Transverse colon (tissue), 4 donors: ENCODE results near the gene ZNF695. TPM values are rescaled to one million over a fixed set of nuclear protein-coding genes. Genes with fewer than 3 reads are reported as not detected.
"Not testable (repeated sequence)": the region's sequence is repeated elsewhere in the genome, so short reads cannot be mapped to it uniquely, and the experiment has no call there.

Experiments
- DNase-seq: peaks from one replicate; pipeline ENCODE4 v3.0.0-alpha.2; 2019
- H3K27ac ChIP-seq, 4 donors: fragments of 200-600 bp; sonication (generic); 2 replicates each; pipeline ENCODE4 v1.5.1; 2016 to 2018; ENCODE audit warnings: inconsistent platforms in 4 of 4
- H3K27me3 ChIP-seq: fragments of 200-600 bp; sonication (generic); 2 replicates; pipeline ENCODE4 v1.5.1; 2017; ENCODE audit warnings: inconsistent platforms
- H3K36me3 ChIP-seq, 4 donors: fragments of 200-600 bp; sonication (generic); 2 replicates each; pipeline ENCODE4 v1.5.1; 2017 to 2019; ENCODE audit warnings: inconsistent platforms in 4 of 4
- H3K4me1 ChIP-seq, 4 donors: fragments of 200-600 bp; sonication (generic); 2 replicates each; pipeline ENCODE4 v1.5.1; 2017 to 2020; ENCODE audit warnings: inconsistent platforms in 4 of 4
- H3K4me3 ChIP-seq, 4 donors: fragments of 200-600 bp; sonication (generic); 1 replicate in 1 of 4; 2 replicates in 3 of 4; pipeline versions ENCODE4 v1.5.1 to v1.6.1; 2017 to 2019; ENCODE audit warnings: inconsistent platforms in 4 of 4
- H3K9me3 ChIP-seq, 2 donors: fragments of 200-600 bp; sonication (generic); 2 replicates each; pipeline ENCODE4 v1.5.1; 2017 to 2019; ENCODE audit warnings: inconsistent platforms in 2 of 2
- CTCF ChIP-seq, 5 experiments: fragments of 200-600 bp in 3 of 5; fragments of 450-650 bp in 2 of 5; sonication (generic) in 3 of 5; IDR thresholded peaks; 1 replicate in 2 of 5; 2 replicates in 3 of 5; pipeline ENCODE4 v1.5.1; 2016 to 2017; ENCODE audit warnings: antibody characterized with exemption in 5 of 5, inconsistent platforms in 3 of 5, mild to moderate bottlenecking in 2 of 5, moderate library complexity in 1 of 5
- EP300 ChIP-seq: sonication (generic); formaldehyde crosslinking; IDR thresholded peaks from one replicate; pipeline ENCODE4 v1.6.1; 2017; ENCODE audit warnings: antibody characterized with exemption, low read depth
- POLR2A ChIP-seq: fragments of 450-650 bp; IDR thresholded peaks from one replicate; pipeline ENCODE4 v1.6.1; 2016; ENCODE audit warnings: antibody characterized with exemption, mild to moderate bottlenecking, moderate library complexity
- POLR2AphosphoS5 ChIP-seq, 3 donors: sonication (generic); formaldehyde crosslinking; IDR thresholded peaks; one replicate each; pipeline ENCODE4 v1.6.1; 2016; ENCODE audit warnings: antibody characterized with exemption in 3 of 3
- WGBS, 2 donors: methylation state at CpG; one replicate each; pipeline ENCODE4 v1.1.5; 2018; ENCODE audit warnings: low coverage in 1 of 2; 5-methylcytosine and 5-hydroxymethylcytosine counted together
- in situ Hi-C, 4 donors: fragments of 200-750 bp; cut with MboI; loops; one replicate each; pipeline versions ENCODE4 v1.15.0 to v1.15.1; 2017; ENCODE audit warnings: low sequenced_read_pairs in 3 of 4, low pct_ligation_motif_present in 1 of 4, low pct_unique_long_range_greater_than_20kb in 1 of 4
- intact Hi-C: fragments of 100-400 bp; cut with DNase I; formaldehyde crosslinking; loops from one replicate; pipeline ENCODE4 v1.15.1; 2023; ENCODE audit warnings: low total_unique reads
- total RNA-seq, 4 donors: library from RNA; depleted of rRNA; stranded (reverse); fragments of >200 nt; gene quantifications; one replicate each; pipeline ENCODE4 v1.1.0, GENCODE V29; 2016

Gene ZNF695
- total RNA-seq, 4 donors from 2014 or later: 0.16 to 11.7 (median 0.27) TPM; not detected in 1

GRCh38 chr1:247047260-247047659 is 39.4 kb upstream of the ZNF695 start:
- Histone ChIP-seq H3K9me3 (peaks cover 44 to 56% of the 10 kb centered on the region in 2 donors), H3K36me3 (no peaks in the 10 kb centered on the region), H3K27ac (no peak overlapping the region), H3K4me1 (no peaks in the 10 kb centered on the region), H3K4me3 (no peak overlapping the region), H3K27me3 (no peaks in the 10 kb centered on the region)
- 84 to 93% methylated on average over 2 of the region's 2 CpGs for WGBS, 2 donors
- TF ChIP-seq POLR2A (no peak), POLR2AphosphoS5 (IDR thresholded peaks at IDR 0.05) (no peak), EP300 (no peak), CTCF (IDR thresholded peaks at IDR 0.05) (no peak)
- intact Hi-C loops: no loop called here
- in situ Hi-C loops: no loop called here
- DNase-seq: no peak

- H3K27ac ChIP-seq: no peak overlapping the region
- in situ Hi-C loops: no loop called here
- H3K4me3 ChIP-seq: no peak overlapping the region
- peaks cover 0 to 10% (median 5%) of the 10 kb centered on the region in 4 donors for H3K36me3 ChIP-seq
- H3K27me3 ChIP-seq: no peaks in the 10 kb centered on the region
- WGBS, 2 donors: 94 to 100% methylated on average over 1 to 5 of the region's 5 CpGs
- DNase-seq: no peak
- no peaks in the 10 kb centered on the region for H3K4me1 ChIP-seq
- TF ChIP-seq POLR2A (no peak), POLR2AphosphoS5 (IDR thresholded peaks at IDR 0.05) (no peak), CTCF (IDR thresholded peaks at IDR 0.05) (no peak), EP300 (no peak)
- intact Hi-C loops: no loop called here
- H3K9me3 ChIP-seq: peaks cover 56 to 59% of the 10 kb centered on the region in 2 donors
Observed at GRCh38 chr1:247043406-247043805, 35.5 kb upstream of the ZNF695 start.

DNA sequence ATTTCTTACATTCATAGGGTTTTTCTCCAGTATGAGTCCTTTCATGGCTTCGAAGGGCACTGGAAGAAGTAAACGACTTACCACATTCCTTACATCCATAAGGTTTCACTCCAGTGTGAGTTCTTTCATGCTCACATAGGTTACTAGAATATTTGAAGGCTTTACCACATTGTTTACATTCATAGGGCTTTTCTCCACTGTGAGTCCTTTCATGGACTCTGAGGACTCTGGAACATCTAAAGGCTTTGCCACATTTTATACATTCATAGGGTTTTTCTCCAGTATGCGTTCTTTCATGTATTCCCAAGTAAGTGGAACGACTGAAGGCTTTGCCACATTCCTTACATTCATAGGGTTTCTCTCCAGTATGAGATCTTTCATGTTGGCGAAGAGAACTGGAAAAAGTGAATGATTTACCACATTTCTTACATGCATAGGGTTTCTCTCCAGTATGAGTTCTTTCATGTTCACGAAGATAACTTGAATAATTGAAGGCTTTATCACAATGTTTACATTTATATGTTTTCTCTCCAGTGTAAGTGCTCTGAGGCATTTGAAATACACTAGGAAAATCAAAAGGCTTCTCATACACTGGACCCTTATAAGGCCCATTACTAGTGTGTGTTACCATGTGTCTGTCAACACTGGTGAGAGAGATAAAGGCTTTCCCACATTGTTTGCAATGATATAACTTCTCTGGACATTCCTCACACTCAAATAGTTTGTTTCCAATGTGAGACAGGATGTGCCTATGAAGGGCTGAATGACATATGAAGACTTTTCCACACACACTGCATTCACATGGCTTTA is 29.9 kb upstream of the ZNF695 start:
- Histone ChIP-seq H3K4me1 (no peaks in the 10 kb centered on the region), H3K27me3 (no peaks in the 10 kb centered on the region), H3K4me3 (no peak overlapping the region), H3K36me3 (peaks cover 0 to 39% (median 20%) of the 10 kb centered on the region in 4 donors), H3K27ac (no peak overlapping the region), H3K9me3 (peaks cover 57 to 69% of the 10 kb centered on the region in 2 donors)
- TF ChIP-seq POLR2A (no peak), EP300 (no peak), POLR2AphosphoS5 (IDR thresholded peaks at IDR 0.05) (no peak), CTCF (IDR thresholded peaks at IDR 0.05) (no peak)
- WGBS, 2 donors: 96 to 98% methylated on average over 6 of the region's 6 CpGs
- DNase-seq: no peak
- intact Hi-C loops: no loop called here
- in situ Hi-C loops: no loop called here

DNA sequence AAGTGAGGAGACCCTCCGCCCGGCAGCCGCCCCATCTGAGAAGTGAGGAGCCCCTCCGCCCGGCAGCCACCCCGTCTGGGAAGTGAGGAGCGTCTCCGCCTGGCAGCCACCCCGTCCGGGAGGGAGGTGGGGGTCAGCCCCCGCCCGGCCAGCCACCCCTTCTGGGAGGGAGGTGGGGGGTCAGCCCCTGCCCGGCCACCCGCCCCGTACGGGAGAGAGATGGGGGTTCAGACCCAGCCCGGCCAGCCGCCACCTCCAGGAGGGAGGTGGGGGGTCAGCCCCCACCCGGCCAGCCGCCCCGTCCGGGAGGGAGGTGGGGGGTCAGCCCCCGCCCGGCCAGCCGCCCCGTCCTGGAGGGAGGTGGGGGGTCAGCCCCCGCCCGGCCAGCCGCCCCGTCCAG is 24.4 kb upstream of the ZNF695 start:
- DNase-seq, in situ Hi-C loops, intact Hi-C loops, H3K27ac ChIP-seq, H3K4me1 ChIP-seq, H3K27me3 ChIP-seq, H3K4me3 ChIP-seq: not testable (repeated sequence)
- 100% methylated on average over 2 of the region's 30 CpGs; no CpG with 5 or more reads in 1 of the 2 donors for WGBS, 2 donors
- Histone ChIP-seq H3K9me3 (peaks cover 34 to 52% of the 10 kb centered on the region in 2 donors), H3K36me3 (peaks cover 0 to 18% (median 9%) of the 10 kb centered on the region in 4 donors)

DNA sequence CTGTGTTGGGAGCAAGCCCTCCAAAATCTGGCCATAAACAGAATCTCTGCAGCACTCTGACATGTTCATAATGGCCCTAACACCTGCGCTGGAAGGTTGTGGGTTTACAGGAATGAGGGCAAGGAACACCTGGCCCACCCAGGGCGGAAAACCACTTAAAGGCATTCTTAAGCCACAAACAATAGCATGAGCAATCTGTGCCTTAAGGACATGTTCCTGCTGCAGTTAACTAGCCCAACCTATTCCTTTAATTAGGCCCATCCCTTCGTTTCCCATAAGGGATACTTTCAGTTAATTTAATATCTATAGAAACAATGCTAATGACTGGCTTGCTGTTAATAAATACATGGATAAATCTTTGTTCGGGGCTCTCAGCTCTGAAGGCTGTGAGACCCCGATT is 16.8 kb upstream of the ZNF695 start:
- intact Hi-C loops, in situ Hi-C loops: not testable (repeated sequence)
- 71 to 74% methylated on average over 4 to 5 of the region's 5 CpGs for WGBS, 2 donors

More for the DNA sequence above, 16.8 kb upstream of the ZNF695 start:
- not testable (repeated sequence) for H3K36me3 ChIP-seq, H3K4me1 ChIP-seq, H3K27ac ChIP-seq, H3K4me3 ChIP-seq, DNase-seq, H3K27me3 ChIP-seq
- H3K9me3 ChIP-seq: peaks cover 11 to 15% of the 10 kb centered on the region in 2 donors
